BLaER1 treated with 17β-estradiol and CSF1 and Interleukin-3, amounts not matched to agents 10 nM and 100 nM (cell line): ENCODE measurements around the gene SMC6.

Source experiments
- H3K27ac ChIP-seq, 11 experiments: shearing (Covaris generic); formaldehyde crosslinking; 2 replicates each; pipeline ENCODE4 v1.8.1; 2022
- H3K27me3 ChIP-seq, 11 experiments: shearing (Covaris generic); formaldehyde crosslinking; 2 replicates each; pipeline ENCODE4 v1.8.1; 2022
- H3K36me3 ChIP-seq, 11 experiments: shearing (Covaris generic); formaldehyde crosslinking; 2 replicates each; pipeline ENCODE4 v1.8.1; 2022
- H3K4me1 ChIP-seq, 10 experiments: shearing (Covaris generic); formaldehyde crosslinking; 2 replicates each; pipeline ENCODE4 v1.8.1; 2022
- H3K4me2 ChIP-seq, 11 experiments: shearing (Covaris generic); formaldehyde crosslinking; 2 replicates each; pipeline ENCODE4 v1.8.1; 2022
- H3K4me3 ChIP-seq, 10 experiments: shearing (Covaris generic); formaldehyde crosslinking; 2 replicates each; pipeline ENCODE4 v1.8.1; 2022
- H3K9ac ChIP-seq, 11 experiments: shearing (Covaris generic); formaldehyde crosslinking; 2 replicates each; pipeline ENCODE4 v1.8.1; 2022
- H3K9me3 ChIP-seq, 11 experiments: shearing (Covaris generic); formaldehyde crosslinking; replicated peaks in 1 of 11; 2 replicates each; pipeline ENCODE4 v1.8.1; 2022
- H4K20me1 ChIP-seq, 11 experiments: shearing (Covaris generic); formaldehyde crosslinking; 2 replicates each; pipeline ENCODE4 v1.8.1; 2022
- Cebpa-rat ChIP-seq, 11 experiments: shearing (Covaris generic); IDR thresholded peaks; 2 replicates each; pipeline ENCODE4 v1.8.1; 2022

SMC6 gene

DNA sequence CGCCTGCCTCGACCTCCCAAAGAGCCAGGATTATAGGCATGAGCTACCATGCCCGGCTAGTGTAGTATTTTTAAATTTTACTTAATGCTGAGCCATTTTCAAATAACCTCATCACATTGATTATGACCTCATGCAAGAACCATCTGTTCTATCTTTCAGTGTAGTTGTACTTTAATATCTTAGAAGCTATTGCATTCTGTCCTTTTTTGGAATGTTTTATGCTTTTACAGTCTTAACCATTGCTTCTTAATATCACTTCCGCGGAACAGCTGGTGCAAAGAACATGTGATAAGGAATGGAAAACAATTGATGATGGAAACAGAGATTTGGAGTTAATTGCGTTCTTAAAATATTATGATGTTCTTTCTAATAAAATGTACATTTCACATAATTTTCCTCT, 3.1 kb upstream of the SMC6 start:
- peaks cover 0 to 7% (median 0%) of the 10 kb centered on the region in 11 experiments; a peak in 2 of 22 replicates for H4K20me1 ChIP-seq
- H3K4me2 ChIP-seq, result peak overlapping the region; percentile 60 to 93 (median 87); a peak in 21 of 22 replicates
- H3K9me3 ChIP-seq, result no peaks in the 10 kb centered on the region
- H3K36me3 ChIP-seq, result peaks cover 0 to 35% (median 20%) of the 10 kb centered on the region in 11 experiments; a peak in 17 of 22 replicates
- peak overlapping the region in 10 of 11 experiments; percentile 50 to 99 (median 94); a peak in 19 of 22 replicates for H3K9ac ChIP-seq
- H3K4me3 ChIP-seq, result peak overlapping the region in 8 of 10 experiments; percentile 85 to 99 (median 92); a peak in 12 of 20 replicates
- H3K27me3 ChIP-seq, result no peaks in the 10 kb centered on the region
- peaks cover 47 to 76% (median 63%) of the 10 kb centered on the region in 10 experiments for H3K4me1 ChIP-seq
- no peak for TF ChIP-seq Cebpa-rat (IDR thresholded peaks at IDR 0.05)
- H3K27ac ChIP-seq, result peak overlapping the region in 10 of 11 experiments; percentile 89 to 99 (median 98); a peak in 18 of 22 replicates

DNA sequence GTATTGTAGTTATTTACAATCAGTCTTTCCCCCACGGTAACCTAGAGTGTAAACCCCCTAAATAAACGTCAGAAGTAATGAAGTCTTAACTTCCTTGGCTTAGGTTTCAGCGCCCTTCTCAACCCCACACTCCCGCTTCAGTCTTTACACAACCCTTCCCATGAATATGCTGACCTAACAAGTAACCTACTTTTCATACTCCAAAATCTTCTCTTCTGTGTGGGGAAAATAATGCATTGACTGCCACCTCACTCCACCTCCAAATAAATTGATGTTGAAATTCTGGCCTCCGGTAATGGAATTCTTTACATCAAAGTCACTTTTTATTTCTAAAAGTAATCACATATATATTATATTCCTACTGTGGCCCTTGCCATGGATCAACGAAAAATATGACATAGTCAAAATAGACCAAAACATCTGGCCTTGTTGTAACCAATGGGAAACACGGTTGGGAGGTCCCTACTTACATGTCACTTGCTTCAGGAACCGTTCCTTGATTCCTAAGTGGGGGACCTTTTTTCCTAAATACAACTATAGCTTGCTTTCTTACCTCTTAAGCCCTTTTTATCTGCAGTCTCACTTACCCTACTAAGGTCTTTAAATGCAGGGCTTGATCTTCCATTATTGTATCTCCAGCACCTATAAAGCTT, 1.3 kb upstream of the SMC6 start:
- Histone ChIP-seq H4K20me1 (peaks cover 0 to 7% (median 0%) of the 10 kb centered on the region in 11 experiments; a peak in 3 of 22 replicates), H3K4me3 (peak overlapping the region; percentile 85 to 99 (median 92)), H3K4me2 (peak overlapping the region; percentile 74 to 93 (median 87)), H3K27me3 (no peaks in the 10 kb centered on the region), H3K27ac (peak overlapping the region; percentile 89 to 99 (median 98)), H3K4me1 (peaks cover 48 to 80% (median 72%) of the 10 kb centered on the region in 10 experiments), H3K9ac (peak overlapping the region; percentile 94 to 99 (median 97)), H3K36me3 (peaks cover 0 to 33% (median 6%) of the 10 kb centered on the region in 11 experiments; a peak in 12 of 22 replicates), H3K9me3 (no peaks in the 10 kb centered on the region)
- no peak for TF ChIP-seq Cebpa-rat (IDR thresholded peaks at IDR 0.05)

DNA sequence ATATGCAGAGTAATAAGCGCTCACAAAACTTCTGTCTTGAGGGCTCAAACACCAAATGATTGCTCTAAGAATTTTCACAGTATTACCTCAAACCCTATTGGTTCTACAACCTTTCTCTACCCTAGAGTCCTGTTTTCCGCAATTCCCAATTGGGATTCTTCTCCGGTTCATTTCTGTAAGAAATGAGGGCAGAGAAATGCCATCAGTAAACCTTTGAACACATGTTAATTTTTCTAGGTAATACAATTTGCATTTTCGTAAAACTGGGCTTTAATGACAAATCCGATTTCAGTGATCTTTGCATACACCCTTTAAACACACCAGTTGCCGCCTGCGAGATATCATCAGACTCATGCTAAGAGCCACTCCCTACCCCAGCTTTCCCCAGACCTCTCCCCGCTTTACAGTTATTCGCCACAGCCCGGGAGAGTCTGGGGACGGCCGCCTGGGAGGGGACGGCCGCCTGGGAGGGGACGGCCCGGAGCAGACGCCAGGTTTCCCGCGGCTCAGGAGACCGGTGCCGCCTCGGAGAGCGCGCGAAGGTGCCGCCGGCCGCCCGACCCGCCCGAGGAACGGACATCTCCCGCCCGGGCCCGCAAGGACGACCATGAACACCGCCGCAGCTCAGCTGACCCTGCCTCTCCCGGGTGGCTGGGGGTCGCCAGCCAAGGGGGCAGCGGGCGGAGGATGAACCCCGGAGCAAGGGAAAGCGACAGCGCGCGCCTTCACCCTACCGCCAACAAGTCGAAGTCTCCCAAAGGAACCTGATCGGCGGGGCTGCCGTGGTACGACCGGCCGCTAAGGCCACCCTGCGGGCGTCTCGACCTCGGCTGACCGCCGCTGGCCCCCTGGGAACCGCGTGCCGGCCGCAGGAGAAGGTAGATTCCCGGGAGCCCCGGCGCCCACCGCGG, 463 bp downstream of the SMC6 start:
- Histone ChIP-seq H4K20me1 (peaks cover 0 to 13% (median 3%) of the 10 kb centered on the region in 11 experiments; a peak in 7 of 22 replicates), H3K36me3 (peaks cover 0 to 35% (median 13%) of the 10 kb centered on the region in 11 experiments; a peak in 14 of 22 replicates), H3K4me2 (peak overlapping the region; percentile 68 to 91 (median 80)), H3K27me3 (no peaks in the 10 kb centered on the region), H3K9me3 (no peaks in the 10 kb centered on the region), H3K27ac (peak overlapping the region; percentile 89 to 99 (median 98)), H3K9ac (peak overlapping the region; percentile 94 to 99 (median 97)), H3K4me1 (peaks cover 42 to 76% (median 63%) of the 10 kb centered on the region in 10 experiments), H3K4me3 (peak overlapping the region; percentile 85 to 99 (median 92))
- no peak for TF ChIP-seq Cebpa-rat (IDR thresholded peaks at IDR 0.05)

DNA sequence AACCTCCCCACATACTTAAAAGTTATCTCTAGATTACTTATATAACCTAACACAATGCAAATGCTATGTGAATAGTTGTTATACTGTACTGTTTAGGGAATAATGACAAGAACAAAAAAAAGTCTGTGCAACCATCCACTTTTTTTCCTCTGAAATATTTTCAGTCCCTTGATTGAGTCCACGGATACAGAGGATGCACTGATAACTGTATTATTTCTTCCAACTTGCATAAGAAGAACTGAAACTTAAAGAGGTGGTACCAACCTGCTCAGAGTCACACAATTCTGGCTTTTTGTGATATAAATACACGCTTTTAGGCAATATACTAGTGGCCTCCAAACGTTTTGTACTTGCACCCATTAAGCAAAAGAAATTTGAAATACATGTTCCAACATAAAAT, 1.4 kb downstream of the SMC6 start:
- H3K27ac ChIP-seq, result peak overlapping the region; percentile 89 to 99 (median 98); a peak in 20 of 22 replicates
- TF ChIP-seq Cebpa-rat (IDR thresholded peaks at IDR 0.05), result no peak
- peaks cover 42 to 67% (median 56%) of the 10 kb centered on the region in 10 experiments for H3K4me1 ChIP-seq
- H3K27me3 ChIP-seq, result no peaks in the 10 kb centered on the region
- H3K9ac ChIP-seq, result peak overlapping the region; percentile 94 to 99 (median 97)
- H4K20me1 ChIP-seq, result peaks cover 0 to 22% (median 5%) of the 10 kb centered on the region in 11 experiments; a peak in 9 of 22 replicates
- peaks cover 0 to 44% (median 19%) of the 10 kb centered on the region in 11 experiments; a peak in 14 of 22 replicates for H3K36me3 ChIP-seq
- peak overlapping the region; percentile 85 to 99 (median 92); a peak in 19 of 20 replicates for H3K4me3 ChIP-seq
- peak overlapping the region; percentile 68 to 91 (median 80) for H3K4me2 ChIP-seq
- no peaks in the 10 kb centered on the region for H3K9me3 ChIP-seq

DNA sequence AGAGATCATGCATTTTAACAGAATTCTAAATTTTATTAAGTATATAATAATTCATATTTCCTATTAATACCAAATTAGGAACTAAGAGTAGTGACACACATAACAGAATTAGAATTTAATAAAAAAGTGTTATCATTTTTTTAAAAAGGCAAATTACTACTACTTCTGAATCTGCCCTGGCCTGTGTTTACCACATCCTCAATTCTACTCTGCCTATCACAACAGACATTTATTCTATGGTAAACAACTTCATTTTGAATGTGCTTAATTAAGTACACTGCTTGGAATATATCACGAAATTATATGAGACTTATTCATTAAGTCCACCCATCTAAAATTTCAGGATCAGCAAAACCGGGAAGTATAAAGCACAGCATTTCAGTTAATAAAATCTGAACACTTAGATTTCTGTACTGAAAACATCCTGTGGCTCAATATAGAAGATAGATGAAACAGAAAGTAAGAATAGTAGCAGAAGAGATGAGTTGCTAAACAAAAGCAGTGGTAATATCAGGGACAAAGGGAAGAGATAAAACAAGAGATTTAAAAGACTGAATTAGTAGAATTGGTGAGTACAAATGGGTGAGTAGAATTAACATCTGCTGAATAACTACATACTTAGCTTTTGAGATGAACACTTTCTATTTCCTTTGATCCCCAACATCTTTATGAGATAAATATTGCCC, 3.7 kb downstream of the SMC6 start:
- Histone ChIP-seq H3K27me3 (no peaks in the 10 kb centered on the region), H3K36me3 (peaks cover 6 to 68% (median 41%) of the 10 kb centered on the region in 11 experiments; a peak in 20 of 22 replicates), H3K4me3 (peak overlapping the region in 6 of 10 experiments; percentile 85 to 99 (median 94); a peak in 9 of 20 replicates), H3K9ac (peak overlapping the region; percentile 3 to 99 (median 50); a peak in 17 of 22 replicates), H4K20me1 (peaks cover 0 to 34% (median 6%) of the 10 kb centered on the region in 11 experiments; a peak in 12 of 22 replicates), H3K9me3 (no peaks in the 10 kb centered on the region), H3K4me1 (peaks cover 30 to 43% (median 35%) of the 10 kb centered on the region in 10 experiments), H3K4me2 (peak overlapping the region; percentile 64 to 91 (median 79); a peak in 21 of 22 replicates), H3K27ac (peak overlapping the region in 10 of 11 experiments; percentile 31 to 99 (median 95); a peak in 17 of 22 replicates)
- no peak for TF ChIP-seq Cebpa-rat (IDR thresholded peaks at IDR 0.05)

DNA sequence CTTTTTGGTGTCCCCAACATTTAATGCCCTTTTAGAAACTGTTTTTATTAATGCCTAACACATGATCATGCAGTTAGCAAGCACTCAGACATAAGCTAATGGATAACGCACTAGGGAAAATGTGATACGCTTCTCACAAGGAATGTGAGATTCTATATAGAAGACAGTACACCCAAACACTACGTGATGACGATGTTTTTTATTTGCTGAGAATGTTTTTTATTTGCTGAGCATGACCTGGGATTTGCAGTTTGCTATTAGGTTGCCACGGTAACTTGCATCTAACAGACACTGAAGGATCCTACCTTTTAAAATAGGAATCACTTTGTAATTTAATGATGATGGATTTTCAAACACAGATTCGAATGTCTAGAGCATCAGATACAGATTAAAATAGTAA, 4.9 kb downstream of the SMC6 start:
- Histone ChIP-seq H3K9ac (no peak overlapping the region), H3K27me3 (no peaks in the 10 kb centered on the region), H3K4me3 (no peak overlapping the region), H3K4me2 (peak overlapping the region in 2 of 11 experiments; percentile 21 to 80; a peak in 3 of 22 replicates), H3K36me3 (peaks cover 17 to 79% (median 52%) of the 10 kb centered on the region in 11 experiments), H3K9me3 (no peaks in the 10 kb centered on the region), H3K4me1 (peaks cover 30 to 43% (median 35%) of the 10 kb centered on the region in 10 experiments), H3K27ac (no peak overlapping the region), H4K20me1 (peaks cover 0 to 46% (median 5%) of the 10 kb centered on the region in 11 experiments; a peak in 10 of 22 replicates)
- TF ChIP-seq Cebpa-rat (IDR thresholded peaks at IDR 0.05), result no peak

DNA sequence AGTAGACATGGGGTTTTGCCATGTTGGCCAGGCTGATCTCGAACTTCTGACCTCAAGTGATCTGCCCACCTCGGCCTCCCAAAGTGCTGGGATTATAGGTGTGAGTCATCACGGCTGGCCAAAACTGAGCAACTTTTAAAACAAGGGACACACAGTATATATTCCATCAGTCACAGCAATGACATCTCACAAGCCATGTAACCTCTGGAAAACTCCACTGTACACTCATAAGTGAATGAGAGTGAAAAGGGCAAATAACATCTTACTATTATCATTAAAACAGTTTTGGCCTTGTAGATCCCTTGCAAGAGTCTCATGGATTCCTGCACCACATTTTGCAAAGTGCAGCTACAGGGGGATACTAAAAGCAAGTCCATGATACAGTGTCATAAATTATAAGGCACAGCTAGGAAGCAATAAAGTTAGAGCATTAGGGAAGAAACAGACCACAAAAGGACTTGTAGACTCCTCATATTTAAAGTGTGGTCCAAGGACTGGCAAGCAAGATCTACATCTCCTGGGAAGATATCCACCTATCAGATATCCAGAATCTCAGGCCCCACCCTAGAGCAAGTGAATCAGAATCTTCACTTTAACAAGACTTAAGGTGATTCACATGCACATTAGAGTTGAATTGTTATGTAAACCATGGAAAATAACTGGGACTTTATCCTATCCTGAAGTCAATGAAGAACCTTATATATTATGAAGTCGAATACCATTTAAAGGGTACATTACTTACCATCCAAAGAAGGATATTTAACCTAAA, 5.7 kb downstream of the SMC6 start:
- Histone ChIP-seq H3K27me3 (no peaks in the 10 kb centered on the region), H4K20me1 (peaks cover 0 to 54% (median 5%) of the 10 kb centered on the region in 11 experiments; a peak in 11 of 22 replicates), H3K36me3 (peaks cover 26 to 88% (median 61%) of the 10 kb centered on the region in 11 experiments), H3K9me3 (no peaks in the 10 kb centered on the region), H3K4me2 (peak overlapping the region in 4 of 11 experiments; percentile 12 to 33 (median 22); a peak in 5 of 22 replicates), H3K27ac (no peak overlapping the region), H3K4me1 (peaks cover 30 to 43% (median 35%) of the 10 kb centered on the region in 10 experiments), H3K9ac (no peak overlapping the region), H3K4me3 (no peak overlapping the region)
- TF ChIP-seq Cebpa-rat (IDR thresholded peaks at IDR 0.05), result no peak
